ENCODE data around the gene FLNC. TPM values are rescaled to one million over a fixed set of nuclear protein-coding genes. Genes with fewer than 3 reads are reported as not detected.

FLNC gene
- total and polyA plus RNA-seq, 2 of the 4 experiments (the other 2 are of a cell fraction): 116 to 154 TPM

GRCh38 chr7:128894101-128894440 is 63.9 kb downstream of the FLNC start:
- Histone ChIP-seq H4K91ac (ENCODE audit: insufficient read depth, low read depth, low read length) (no peak overlapping the region), H2BK5ac (ENCODE audit: low read depth, low read length, poor library complexity, severe bottlenecking) (no peak overlapping the region), H2AFZ (replicated peaks; ENCODE audit: low read length, poor library complexity) (no peak overlapping the region), H2BK15ac (ENCODE audit: low read depth, low read length) (no peak overlapping the region), H3K23ac (ENCODE audit: low read depth, low read length) (no peak overlapping the region), H4K5ac (ENCODE audit: low read depth, low read length) (no peak overlapping the region), H3K4me2 (ENCODE audit: low read depth, low read length) (no peak overlapping the region), H3K4me1 (ENCODE audit: control insufficient read depth, insufficient read depth, low read length) (peaks cover 3% of the 10 kb centered on the region; the same call in 1 of the 2 replicates), H3K56ac (ENCODE audit: extremely low read depth, insufficient read depth, low read length) (no peak overlapping the region), H3K27ac (ENCODE audit: insufficient read depth, low read length) (no peak overlapping the region), H3K9me3 (ENCODE audit: control insufficient read depth, insufficient read depth, low read length) (no peaks in the 10 kb centered on the region), H4K8ac (ENCODE audit: low read depth in 2 of 2, low read length in 2 of 2) (no peak overlapping the region), H3K9me1 (ENCODE audit: insufficient read depth, low read length) (no peaks in the 10 kb centered on the region), H3K4me3 (ENCODE audit: insufficient read depth, low read depth, low read length) (no peak overlapping the region), H2AK9ac (replicated peaks; ENCODE audit: low read depth, low read length, poor library complexity) (no peak overlapping the region), H3K79me1 (ENCODE audit: low read depth in 1 of 2, low read length in 2 of 2) (no peaks in the 10 kb centered on the region), H3K36me3 (ENCODE audit: control insufficient read depth, insufficient read depth, low read length) (no peaks in the 10 kb centered on the region), H3K4ac (ENCODE audit: low read depth, low read length) (no peak overlapping the region), H3K9ac (ENCODE audit: low read depth, low read length) (no peak overlapping the region), H2BK20ac (ENCODE audit: low read depth, low read length) (no peak overlapping the region), H3K27me3 (ENCODE audit: control insufficient read depth, insufficient read depth, low read length) (peaks cover 17% of the 10 kb centered on the region), H2BK120ac (ENCODE audit: low read depth, low read length) (no peak overlapping the region), H3K14ac (replicated peaks; ENCODE audit: low read depth, low read length) (no peak overlapping the region), H3K18ac (ENCODE audit: low read depth, low read length) (no peak overlapping the region), H4K20me1 (ENCODE audit: insufficient read depth, low read length) (no peaks in the 10 kb centered on the region), H2AK5ac (ENCODE audit: low read depth, low read length) (no peak overlapping the region)
- POLR2A ChIA-PET (ENCODE audit: unreplicated experiment): no interaction called here
- BruUV-seq (replicated peaks): no TSS peak
- intact Hi-C loops (cut with micrococcal nuclease) (no loop called here), dilution Hi-C loops (cut with HindIII; ENCODE audit: low sequenced_read_pairs, unreplicated experiment) (no loop called here), in situ Hi-C loops (cut with MboI; ENCODE audit: low sequenced_read_pairs) (loop anchor here (25.0 kb wide), 1 partner anchor 432 kb away; the partner anchor contains the start of gene HILPDA)
- no peak for DNase-seq
- ATAC-seq (ENCODE audit: low read depth): no peak
- CTCF ChIA-PET: no interaction called here
- WGBS, 2 experiments (ENCODE audit: extremely low coverage in 2 of 2, insufficient read length in 1 of 2): no CpG with 5 or more reads among the region's 6 CpGs
- no peak for TF ChIP-seq CTCF (conservative IDR thresholded peaks at IDR 0.05; ENCODE audit: low read depth, low read length)
- no peak for TF ChIP-seq MAFK (IDR thresholded peaks at IDR 0.05; ENCODE audit: low read depth, low read length)
- TF ChIP-seq NFE2L2 (IDR thresholded peaks at IDR 0.05; ENCODE audit: low read depth, low read length): no peak

Measured in IMR-90 (cell line).